ENCODE measurements around the gene FGD2.

- TF ChIP-seq POLR2A (IDR thresholded peaks at IDR 0.05; ENCODE audit: low read depth, low read length) (no peak), CTCF (conservative IDR thresholded peaks at IDR 0.05; ENCODE audit: low read depth, low read length) (no peak), CEBPB (IDR thresholded peaks at IDR 0.05; ENCODE audit: low read depth, low read length) (no peak), RCOR1 (IDR thresholded peaks at IDR 0.05; ENCODE audit: insufficient replicate concordance, low read length) (no peak), MAFK (IDR thresholded peaks at IDR 0.05; ENCODE audit: low read depth, low read length) (no peak), BHLHE40 (IDR thresholded peaks at IDR 0.05; ENCODE audit: low read depth, low read length) (no peak), SMC3 (IDR thresholded peaks at IDR 0.05; ENCODE audit: low read depth, low read length) (no peak), MAZ (IDR thresholded peaks at IDR 0.05; ENCODE audit: borderline replicate concordance, low read depth, low read length) (no peak), ELK1 (IDR thresholded peaks at IDR 0.05; ENCODE audit: borderline replicate concordance, low read depth, low read length) (no peak)
These were observed 40.5 kb upstream of the FGD2 start for GRCh38 chr6:36964908-36965307.
